Glomerular visceral epithelial cell (primary cell): Measurements from ENCODE around the gene RRP1B.

Source experiments
- DNase-seq: peaks from one replicate; pipeline ENCODE4 v3.0.0-alpha.2; 2016; ENCODE audit errors: extremely low spot score

The RRP1B gene

GRCh38 chr21:43740497-43741156 is 81.3 kb downstream of the RRP1B start:
- peak; percentile 76 for DNase-seq

- no peak for DNase-seq
These were observed 82.2 kb downstream of the RRP1B start for GRCh38 chr21:43741423-43742096.

- DNase-seq, result no peak
These were observed 84.6 kb downstream of the RRP1B start for GRCh38 chr21:43743947-43744346.

GRCh38 chr21:43744725-43745124 is 85.4 kb downstream of the RRP1B start:
- DNase-seq, result no peak
